Activated CD4-positive, CD25-positive, alpha-beta regulatory T cell treated with anti-CD3 and anti-CD28 coated beads, Interleukin-2, amount 50 U/mL, for 72 hours (primary cell): ENCODE data around the gene PTPN14.

Experiments
- DNase-seq: peaks from one replicate; pipeline ENCODE4 v3.0.0; 2021

Gene PTPN14

DNA sequence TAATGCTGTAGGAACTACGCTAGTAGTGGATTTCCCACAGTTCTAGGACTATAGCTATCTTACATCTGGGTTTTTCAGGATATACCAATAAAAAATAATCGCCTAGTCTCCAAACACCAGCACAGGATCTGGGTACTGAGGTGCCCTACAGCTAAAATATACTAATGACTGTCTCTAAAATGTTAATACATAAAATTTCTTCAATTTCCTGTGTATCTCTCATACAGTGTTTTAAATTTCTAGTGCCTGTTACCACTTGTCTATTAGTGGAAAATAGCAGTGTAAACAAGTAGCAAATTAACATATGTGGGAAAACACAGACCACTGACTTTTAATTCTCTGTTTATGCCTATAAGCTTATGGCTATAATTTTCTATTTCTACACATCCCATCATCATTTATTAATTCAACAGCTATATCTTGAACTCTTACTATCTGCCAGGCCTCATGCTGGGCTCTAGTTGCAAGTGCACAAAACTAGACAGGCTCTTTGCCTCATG lies 16.1 kb upstream of the PTPN14 start:
- no peak for DNase-seq

DNA sequence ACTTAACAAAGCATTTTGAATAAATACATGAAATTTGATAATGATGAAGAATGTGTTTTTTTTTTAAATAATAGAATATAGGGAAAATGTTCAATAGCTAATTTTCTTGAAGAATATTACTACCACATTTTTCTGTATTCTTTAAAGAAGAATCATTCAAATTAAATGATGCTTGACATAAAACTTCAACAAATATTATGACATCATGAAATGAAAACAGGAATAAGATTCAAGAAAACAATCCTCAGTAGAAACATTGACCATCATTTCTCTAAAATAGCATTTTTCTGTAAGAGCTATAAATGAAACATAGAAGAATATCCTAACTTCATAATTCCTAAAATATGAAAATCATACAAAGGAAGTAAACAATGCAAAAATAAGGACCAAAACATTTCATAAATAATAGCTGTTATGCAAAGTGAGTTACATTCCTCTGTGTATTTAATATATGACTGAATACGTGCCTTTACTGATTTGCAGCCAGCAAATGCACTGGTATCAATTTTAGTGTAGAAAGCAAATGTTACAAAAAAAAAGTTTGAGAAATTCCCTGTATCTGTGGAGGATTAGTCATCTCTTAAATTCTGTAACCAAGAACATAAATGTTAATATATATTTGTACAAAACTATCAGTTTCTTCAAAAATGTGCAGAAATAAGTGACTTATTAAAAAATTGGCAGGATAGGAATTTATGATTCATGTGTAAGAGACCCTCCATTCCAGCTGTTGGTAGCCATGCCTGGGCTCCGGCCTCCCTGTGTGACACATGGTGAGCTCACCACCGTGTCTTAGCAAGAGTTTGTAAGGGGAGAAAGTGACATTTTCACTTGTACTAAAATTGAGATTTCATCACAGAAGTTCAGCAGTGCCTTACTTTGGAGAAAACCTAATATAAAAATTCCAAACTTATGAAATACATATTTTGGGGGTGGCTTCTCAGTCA lies 15.0 kb upstream of the PTPN14 start:
- no peak for DNase-seq

DNA sequence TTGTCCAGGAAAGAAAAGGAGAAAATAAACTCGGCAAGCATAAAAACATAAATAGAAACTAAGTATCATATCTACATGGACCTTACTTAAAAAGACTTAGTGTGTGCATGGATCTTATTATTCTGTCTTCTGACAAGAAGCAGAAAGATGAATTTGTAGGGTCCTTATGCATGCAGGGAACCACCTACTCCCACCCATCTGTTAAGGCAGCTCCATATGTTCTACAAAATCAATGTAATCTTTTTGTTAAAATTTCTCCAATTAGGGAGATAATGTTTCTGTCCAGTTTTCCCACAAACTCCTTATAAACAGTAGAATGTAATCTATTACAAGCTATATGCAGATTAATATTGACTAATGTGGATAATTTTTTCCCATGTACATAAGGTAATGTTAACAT lies 13.9 kb upstream of the PTPN14 start:
- no peak for DNase-seq

DNA sequence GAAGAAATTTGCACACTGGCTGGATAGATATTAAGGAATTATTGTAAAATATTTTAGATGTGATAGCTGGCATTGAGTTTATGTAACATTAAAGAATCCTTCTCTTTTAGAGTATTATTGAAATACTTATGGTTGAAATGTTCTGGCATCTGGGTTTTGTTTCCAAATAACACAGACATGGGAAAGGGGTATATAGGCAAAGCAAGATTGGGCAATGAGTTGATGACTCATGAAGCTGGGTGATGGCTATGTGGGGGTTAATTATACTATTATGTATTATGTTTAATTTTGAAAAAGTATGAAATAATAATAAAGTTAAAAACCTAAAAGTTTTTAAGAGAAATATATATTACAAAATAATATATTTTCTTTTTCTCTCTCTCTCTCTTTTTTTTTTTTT lies 12.5 kb upstream of the PTPN14 start:
- DNase-seq: no peak

DNA sequence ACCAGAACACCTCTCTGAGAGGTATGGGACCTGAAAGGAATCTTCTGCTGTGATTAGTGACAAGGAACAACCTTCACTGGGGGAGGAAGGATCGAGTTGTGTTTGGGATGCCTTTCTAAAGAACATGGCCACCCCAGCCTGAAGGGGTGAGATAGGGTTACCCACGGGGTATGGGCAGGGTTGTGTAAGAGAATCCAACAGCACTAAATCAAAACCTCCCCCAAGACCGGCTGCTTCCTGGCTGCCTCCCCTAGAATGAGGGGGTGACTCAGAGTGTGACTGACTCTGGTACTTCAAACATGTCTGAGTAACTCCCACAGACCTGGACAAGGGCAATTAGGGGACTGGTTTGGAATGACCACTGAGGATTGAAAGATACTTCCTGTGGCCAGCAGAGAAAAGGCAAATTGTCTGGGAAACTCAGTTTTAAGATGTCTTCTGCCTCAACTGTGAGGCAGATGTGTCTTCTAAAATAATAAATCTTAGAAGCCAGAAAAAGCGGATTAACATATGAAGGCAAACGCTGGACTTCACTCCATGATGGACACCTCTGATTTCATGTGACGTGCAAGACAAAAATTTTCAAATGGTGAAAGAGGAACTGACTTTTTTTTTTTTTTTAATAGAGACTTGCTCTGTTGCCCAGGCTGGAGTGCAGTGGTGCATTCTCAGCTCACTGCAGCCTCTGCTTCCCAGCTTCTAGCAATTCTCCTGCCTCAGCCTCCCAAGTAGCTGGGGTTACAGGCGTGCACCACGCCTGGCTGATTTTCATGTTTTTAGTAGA lies 6.7 kb upstream of the PTPN14 start:
- DNase-seq: no peak

DNA sequence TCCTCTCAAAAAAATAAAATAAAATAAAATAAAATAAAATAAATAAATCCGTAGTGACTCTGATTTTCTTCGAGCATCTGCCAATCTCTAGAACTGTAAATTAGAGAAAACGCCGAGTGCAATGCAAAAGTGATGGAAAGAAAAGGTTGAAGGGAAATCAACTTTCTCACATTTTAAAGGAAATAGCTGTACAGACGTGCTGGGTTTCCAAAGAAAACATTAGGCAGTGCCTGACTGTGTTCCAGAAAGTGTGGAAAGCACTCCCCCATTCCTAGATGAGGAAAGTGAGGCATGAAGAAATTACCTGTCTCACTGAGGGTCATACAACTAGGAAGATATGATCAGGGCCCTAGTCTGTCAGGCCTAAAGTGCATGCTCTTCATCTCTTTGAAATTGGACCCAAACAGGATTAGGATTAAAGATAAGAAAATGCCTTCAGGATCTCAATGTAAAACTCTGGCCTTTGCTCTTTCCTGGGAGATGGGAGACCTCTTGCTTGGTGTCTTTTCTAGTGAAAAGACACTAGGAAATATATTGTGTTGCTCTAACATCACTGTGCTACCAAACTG lies 1.8 kb upstream of the PTPN14 start:
- no peak for DNase-seq

DNA sequence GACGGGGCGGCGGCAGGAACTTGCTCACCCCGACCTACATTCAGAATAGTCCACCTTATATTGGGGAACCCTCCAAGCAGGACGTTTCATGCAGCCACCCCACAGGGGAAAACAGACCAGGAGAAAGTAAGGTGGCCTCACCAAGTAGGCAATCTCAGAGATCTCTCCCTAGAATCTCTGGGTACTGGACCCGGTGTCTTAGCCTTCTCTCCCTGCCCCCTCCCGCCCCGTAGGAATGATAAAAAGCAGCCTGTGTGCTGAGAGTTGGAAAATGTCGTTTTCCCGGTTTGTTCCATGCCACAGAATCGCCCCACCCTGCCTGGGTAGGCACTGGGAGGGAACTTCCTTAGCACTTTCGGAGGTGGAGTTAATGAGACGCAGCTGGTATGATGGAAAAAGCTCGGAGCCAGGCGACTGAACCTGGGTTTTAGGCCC lies 789 bp upstream of the PTPN14 start:
- DNase-seq: no peak

DNA sequence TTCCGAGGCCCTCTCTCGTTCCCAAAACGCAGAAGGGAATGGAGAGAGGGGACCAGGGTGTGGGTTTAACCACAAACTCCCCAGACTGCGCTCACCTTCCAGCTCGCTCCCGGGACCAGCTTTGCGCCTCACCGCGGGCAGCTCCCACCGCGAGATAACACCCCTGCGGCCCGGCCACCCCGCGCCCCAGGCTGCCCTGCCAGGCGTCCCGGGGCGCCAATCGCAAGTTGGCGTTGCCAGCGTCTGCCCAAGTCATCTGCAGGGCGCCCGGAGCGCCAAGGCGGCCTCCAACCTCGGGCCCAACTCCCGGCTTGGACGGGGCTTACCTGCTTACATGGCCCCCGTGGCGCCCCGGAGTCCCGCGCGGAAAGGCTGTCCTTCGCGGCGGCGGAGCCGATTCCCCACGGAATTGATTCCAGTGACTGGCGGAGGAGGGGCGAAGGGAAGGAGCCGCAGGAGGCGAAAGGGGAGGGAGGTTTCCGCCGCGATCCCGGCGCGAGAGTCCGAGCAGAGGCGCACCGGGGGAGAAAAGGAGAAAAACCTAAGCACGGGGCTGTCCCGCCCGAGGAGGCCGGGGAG lies 456 bp downstream of the PTPN14 start:
- no peak for DNase-seq

DNA sequence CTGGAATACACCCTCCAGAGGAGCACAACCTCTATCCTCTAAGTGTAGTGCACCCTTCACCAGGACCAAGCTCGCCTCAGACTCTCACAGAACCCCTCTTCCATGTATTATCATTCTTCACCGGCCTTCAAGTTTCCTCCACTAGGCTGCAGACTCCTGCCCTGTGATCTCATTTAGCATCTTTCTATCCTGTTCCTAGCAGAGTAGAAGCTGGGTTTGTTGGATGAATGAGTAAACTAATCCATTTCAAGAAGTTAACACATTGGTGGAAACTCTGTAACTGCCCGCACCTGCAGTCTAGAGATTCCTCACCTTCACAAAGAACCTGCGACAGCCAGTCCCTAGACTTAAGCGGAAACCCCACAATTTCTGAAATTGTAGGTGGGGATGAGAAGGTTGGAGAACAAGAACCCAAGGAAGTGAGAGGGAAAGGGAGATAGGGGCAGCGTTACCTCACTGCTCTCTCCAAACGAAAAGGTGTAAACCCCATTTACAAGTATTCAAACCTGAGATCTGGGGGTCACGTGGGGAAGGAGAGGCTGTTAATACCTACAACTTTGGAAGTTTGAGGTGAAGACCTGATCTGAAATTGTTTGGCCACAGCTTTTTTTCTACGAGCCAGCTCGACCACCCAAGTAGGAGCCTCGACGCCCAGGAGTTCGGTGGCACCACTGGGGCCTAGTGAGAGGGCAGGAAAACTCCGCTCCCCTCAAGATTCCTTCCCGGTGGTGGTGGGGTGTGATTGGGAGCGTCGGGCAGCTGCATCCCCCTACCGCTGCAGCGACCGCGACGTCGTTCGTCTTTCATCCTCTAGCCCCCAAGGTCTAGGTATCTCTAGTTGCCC lies 1.2 kb downstream of the PTPN14 start:
- no peak for DNase-seq

DNA sequence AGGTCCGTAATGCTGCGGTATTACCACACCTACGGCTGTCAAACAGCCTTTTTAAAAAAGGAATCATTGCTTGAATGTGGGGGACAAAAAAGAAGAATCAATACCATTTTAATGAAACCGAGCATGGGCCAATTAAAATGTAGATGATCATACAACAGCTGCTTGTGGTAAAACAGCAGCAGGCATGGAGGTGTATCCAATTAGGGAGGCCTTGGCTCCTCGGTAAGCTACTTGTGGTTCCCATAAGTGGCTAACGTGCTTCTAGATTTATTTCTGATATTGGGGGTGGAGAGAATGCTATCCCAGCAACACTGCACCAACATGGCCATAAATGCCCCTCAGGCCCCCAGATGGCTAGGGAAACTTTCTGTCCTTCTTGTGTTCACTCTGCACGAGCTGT lies 1.8 kb downstream of the PTPN14 start:
- DNase-seq: no peak

DNA sequence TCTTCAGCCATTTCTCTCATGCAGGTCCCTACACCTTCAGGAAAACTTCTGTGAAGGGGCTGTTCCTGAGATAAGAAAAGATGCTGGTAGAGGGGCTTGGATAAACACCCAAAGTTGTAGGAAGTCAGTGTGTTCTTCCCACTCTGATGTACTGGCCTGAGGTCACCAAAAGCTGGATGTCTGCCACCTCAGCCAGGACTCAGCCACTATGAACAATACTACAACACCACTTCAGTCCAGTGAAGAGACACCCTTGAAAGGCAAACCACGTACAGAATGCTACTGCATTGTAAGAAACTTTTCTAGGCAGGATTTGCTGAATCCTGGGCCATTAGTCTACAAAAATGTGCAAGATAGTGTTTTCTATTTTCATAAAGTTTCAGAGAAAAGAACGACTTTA lies 2.4 kb downstream of the PTPN14 start:
- DNase-seq: no peak

DNA sequence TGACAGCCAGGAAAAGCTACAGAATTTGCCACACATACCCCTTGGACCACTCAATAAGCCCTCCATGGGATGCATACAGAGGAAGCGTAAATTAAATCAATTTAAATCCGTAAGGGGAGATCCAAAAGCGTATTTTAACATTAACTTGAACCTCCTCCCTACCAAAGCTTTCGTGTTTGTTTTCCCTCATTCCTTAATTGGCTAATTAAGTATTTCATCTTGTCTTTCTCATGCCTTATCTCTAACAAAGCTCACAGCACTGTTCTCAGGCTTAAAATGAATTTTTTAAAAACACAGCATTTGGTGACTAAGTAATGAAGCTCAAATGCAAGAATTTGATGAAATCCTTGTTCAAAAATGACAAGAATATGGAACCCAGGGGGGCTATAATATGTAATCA lies 3.1 kb downstream of the PTPN14 start:
- no peak for DNase-seq

DNA sequence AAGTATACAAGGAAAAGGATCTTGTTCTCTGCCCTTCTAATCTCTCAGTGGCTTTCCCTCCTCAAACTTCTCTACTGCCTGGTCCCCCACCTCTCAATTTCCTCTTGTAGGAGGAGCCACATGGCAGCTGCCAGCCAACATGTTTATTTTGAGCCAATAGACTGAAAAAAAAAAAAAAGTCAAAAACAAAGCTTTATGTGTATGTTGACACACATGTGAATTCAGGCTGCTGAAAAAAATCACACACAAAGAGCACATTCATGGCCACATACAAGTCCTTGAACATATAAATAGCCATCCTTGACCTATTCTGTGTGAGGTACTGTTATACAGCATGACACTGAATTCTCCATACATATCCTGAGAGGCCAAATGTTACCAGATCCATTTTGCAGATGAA lies 3.7 kb downstream of the PTPN14 start:
- no peak for DNase-seq

DNA sequence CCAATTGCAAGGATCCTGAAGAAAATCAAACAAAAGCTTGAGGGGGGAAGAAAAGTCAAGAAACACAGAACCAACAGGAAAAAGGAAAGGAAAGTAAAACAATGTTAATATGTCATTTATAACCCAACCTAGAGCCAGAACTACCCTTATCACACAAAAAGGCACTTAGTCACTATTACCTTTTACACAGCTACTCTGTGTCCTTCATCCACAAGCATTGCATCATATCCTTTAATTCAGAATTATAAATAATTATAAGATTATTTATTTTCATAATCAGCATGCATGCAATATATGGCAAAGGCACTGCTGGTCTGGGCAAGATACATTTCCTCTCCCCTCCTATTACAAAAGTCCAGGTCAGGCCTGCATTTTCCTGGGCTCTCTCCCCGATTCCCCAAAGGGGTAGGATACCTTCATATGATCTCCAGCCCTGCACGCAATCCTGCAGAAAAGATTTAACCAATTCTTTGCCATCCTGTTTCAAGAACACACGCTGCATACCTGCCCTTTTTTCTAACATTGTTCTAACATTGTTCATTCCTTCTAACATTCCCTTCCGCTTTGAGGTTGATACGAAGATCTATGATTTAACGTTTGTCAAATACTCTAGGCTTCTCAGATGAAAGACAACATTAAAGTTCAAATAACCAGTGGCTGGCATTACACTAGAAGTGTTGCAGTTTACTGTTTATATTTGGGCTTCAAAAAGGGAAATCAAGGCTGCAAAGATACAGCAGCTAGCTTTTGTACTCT lies 4.3 kb downstream of the PTPN14 start:
- no peak for DNase-seq

DNA sequence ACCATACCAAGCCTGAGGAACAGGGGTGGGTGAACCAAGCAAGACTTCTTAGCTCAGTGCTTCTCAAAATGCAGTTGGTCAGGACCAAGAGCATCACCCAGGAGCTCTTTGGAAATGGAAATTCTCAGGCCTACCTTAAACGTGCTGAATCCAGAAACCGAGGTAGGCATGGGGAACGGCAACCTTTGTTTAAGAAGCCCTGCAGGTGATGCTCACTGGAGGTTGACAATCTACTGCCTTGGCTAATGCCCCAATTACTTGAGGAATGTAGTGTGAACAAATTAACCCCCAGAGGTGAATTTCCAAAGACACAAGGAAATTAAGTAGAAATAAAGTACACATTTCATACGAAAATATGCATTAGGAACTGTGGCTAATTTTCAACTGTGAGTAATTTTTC lies 5.3 kb downstream of the PTPN14 start:
- DNase-seq: no peak

DNA sequence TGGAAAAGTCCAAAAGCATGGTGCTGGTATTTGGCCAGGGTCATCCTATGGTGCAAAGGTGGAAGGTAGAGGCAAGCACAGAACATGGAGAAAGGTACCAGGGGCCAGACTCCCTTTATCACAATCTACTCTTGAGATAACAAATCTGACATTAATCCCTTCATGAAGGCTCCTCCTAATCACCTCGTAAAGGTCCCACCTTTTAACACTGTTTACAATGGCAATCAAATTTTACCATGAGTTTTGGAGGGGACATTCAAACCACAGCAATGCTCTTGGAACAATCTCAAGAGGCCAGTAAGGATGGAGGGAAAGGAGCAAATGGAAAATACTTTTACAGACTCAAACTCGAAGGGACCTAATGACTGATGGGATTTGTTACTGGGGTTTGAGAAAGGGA lies 6.1 kb downstream of the PTPN14 start:
- no peak for DNase-seq

DNA sequence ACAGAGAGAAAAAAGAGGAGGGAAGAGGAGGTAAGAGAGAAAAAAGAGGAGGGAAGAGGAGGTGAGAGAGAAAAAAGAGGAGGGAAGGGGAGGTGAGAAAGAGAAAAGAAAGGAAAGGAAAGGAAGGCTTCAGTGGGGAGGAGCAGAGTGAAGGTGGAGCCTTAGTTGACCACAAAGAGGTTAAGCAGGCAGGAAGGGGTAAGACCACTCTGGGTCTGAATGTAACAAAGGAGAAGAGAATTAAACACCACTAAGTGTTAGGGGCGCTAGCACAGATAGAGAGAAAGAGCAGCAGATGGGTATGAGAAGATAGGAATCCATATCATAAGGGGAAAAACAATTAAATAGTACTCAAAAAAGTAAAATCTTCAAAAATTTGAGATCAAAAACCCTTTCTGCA lies 6.6 kb downstream of the PTPN14 start:
- no peak for DNase-seq

DNA sequence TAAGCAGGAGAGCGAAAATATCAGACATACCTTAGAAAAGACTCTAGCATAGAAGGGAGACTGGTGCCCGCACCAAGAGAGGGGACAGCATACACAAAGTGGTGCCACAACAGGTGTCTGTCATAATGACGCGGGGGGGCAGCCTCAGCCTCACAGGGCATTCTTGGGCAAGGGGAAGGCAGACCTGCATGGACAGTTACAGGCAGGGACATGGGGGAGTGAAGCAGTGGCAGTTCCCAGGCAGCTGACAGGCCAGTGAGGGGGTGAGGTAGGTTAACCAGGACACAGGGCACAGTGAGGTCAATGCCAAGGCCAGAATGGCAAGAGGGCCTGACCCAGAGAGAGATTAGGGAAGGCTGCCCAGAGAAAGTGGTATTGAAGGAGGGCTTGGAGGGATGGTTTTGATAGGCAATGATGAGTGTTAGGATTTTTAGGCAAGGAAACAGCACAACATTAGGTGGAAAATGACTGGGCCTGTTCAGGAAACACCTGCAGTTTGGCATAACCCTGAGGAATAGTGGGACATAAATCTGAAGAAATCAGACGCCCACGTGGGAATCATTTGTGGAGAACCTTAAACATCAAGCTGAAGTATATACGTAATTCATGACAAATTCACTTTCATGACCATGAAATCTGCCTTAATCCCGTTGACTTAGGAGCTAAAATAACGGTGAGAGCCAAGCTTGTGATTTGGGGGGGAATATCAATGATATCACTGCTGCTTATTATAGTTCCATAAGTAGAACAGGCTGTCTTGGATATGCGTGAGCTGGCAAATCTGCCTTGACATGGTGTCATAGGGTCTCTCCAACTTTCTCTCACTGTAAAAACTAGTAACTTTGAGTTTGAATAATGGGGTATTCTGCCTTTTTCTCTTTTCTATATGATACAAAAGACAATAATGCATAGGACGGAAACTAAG lies 8.9 kb downstream of the PTPN14 start:
- no peak for DNase-seq

DNA sequence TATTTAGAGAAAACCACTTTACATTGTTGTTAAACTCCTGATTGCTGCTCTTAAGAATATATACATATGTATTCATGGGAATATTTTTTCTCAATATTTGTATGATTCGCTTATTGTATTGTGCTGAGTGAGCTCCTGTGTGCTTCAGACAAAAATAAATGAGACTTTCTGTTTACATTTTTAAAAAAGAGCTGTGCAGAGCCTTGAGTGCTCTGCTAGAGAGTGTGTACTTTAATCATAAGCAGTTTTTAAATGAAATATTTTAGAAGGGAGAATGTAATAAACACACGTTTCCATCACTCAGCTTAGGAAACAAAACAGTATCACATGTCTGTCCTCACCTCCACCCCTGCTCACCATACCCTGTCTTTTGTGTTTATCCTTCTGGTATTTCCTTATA lies 9.7 kb downstream of the PTPN14 start:
- no peak for DNase-seq

DNA sequence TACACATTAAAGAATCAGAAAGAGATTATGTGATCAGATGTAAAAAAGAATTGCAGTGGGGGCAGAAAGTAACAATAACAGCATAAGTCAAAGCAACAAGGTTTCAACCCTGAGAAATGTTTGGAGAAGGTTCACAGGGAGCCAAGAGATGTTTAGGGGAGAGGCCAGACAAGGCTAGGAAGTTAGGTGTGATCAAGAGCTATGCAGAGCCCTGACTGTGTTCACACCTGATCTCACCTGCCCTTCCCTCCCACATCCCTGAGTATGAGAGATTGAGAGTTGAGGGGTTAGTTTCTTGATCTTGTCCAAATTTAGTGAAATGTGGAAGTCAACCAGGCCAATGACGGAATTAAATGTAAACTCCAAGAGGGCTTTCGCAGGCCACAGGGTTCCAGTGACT lies 10.2 kb downstream of the PTPN14 start:
- no peak for DNase-seq
